ENCODE measurements around the gene MERTK. TPM values are rescaled to one million over a fixed set of nuclear protein-coding genes. Genes with fewer than 3 reads are reported as not detected.

MERTK gene
- polyA plus RNA-seq, 1 of the 3 experiments (the other 2 are of a cell fraction), result 9.6 TPM

- POLR2A ChIA-PET, result no interaction called here
- no peak for TF ChIP-seq MXI1 (IDR thresholded peaks at IDR 0.05; ENCODE audit: low read depth, low read length)
- no peak for TF ChIP-seq FOSL2 (IDR thresholded peaks at IDR 0.05; ENCODE audit: borderline replicate concordance, low read depth)
- TF ChIP-seq FOXM1 (IDR thresholded peaks at IDR 0.05; ENCODE audit: low read depth), result no peak
- TF ChIP-seq TCF12 (IDR thresholded peaks at IDR 0.05), result no peak
- TF ChIP-seq RAD21 (IDR thresholded peaks at IDR 0.05; ENCODE audit: low read length), result no peak
- TF ChIP-seq YY1 (IDR thresholded peaks at IDR 0.05; ENCODE audit: low read depth), result no peak
- no peak for TF ChIP-seq GATA2 (CRISPR knock-in tag; IDR thresholded peaks at IDR 0.05)
- Histone ChIP-seq H3K9ac (no peak overlapping the region), H3K9me3 (no peaks in the 10 kb centered on the region), H3F3A (replicated peaks; ENCODE audit: insufficient read depth) (peaks cover 30% of the 10 kb centered on the region), H3K27me3 (ENCODE audit: insufficient read depth) (no peaks in the 10 kb centered on the region), H3K27ac (ENCODE audit: low read depth in 2 of 2, low read length in 1 of 2) (no peak overlapping the region), H4K20me1 (ENCODE audit: insufficient read depth) (no peaks in the 10 kb centered on the region; the same call in 1 of the 2 replicates), H3K4me1 (ENCODE audit: control insufficient read depth in 1 of 2, insufficient read depth in 2 of 2, low read depth in 1 of 2, low read length in 1 of 2) (peaks cover 9 to 13% of the 10 kb centered on the region in 2 experiments), H3K4me2 (no peak overlapping the region), H3K79me2 (ENCODE audit: insufficient read depth) (peaks cover 79% of the 10 kb centered on the region), H3K4me3 (ENCODE audit: low read depth in 2 of 2, low read length in 1 of 2) (no peak overlapping the region), H3K36me3 (replicated peaks in 1 of 2; ENCODE audit: control insufficient read depth in 1 of 2, insufficient read depth in 2 of 2, low read length in 1 of 2) (peaks cover 39 to 53% of the 10 kb centered on the region in 2 experiments), H2AFZ (ENCODE audit: low read depth) (no peak overlapping the region), H3K9me2 (no peaks in the 10 kb centered on the region)
- WGBS (ENCODE audit: low lambda C conversion rate), result 98% methylated on average over 2 of the region's 2 CpGs
- no peak for DNase-seq
- CTCF ChIA-PET, result no interaction called here
Measured at GRCh38 chr2:112059671-112060070, 161.3 kb downstream of the MERTK start.

DNA sequence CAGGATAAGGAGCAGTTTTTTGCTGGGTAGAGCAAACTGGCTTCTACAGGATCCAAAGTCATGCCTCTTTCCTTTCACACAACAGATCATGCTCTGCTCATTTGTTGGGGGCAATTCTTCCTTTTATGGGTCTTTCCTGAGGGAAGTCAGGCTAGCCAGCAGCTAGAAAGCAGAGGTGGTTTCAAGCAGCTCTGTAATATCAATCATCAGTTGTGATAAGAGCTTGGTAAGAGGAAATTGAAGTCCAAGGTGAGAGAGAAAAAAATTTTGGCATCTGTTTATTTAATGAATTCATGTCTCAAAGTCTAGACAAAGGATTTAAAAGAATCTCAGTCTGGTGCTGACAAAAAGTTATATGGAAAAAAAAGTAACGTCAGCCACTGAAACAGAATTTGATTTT is 162.9 kb downstream of the MERTK start:
- H3K4me1 ChIP-seq (ENCODE audit: control insufficient read depth in 1 of 2, insufficient read depth in 2 of 2, low read depth in 1 of 2, low read length in 1 of 2), result peaks cover 9 to 22% of the 10 kb centered on the region in 2 experiments
- peaks cover 33% of the 10 kb centered on the region for H3F3A ChIP-seq (replicated peaks; ENCODE audit: insufficient read depth)
- no peaks in the 10 kb centered on the region for H3K27me3 ChIP-seq (ENCODE audit: insufficient read depth)
- no peaks in the 10 kb centered on the region for H3K9me3 ChIP-seq
- no peaks in the 10 kb centered on the region; the same call in 1 of the 2 replicates for H4K20me1 ChIP-seq (ENCODE audit: insufficient read depth)
- CTCF ChIA-PET, result interaction anchor here (0.8 kb wide), 1 partner anchor 54 kb away, joined by 3 read pairs; no protein-coding TSS in a partner anchor
- H3K9ac ChIP-seq, result no peak overlapping the region
- peaks cover 74% of the 10 kb centered on the region for H3K79me2 ChIP-seq (ENCODE audit: insufficient read depth)
- no peak overlapping the region for H3K4me3 ChIP-seq (ENCODE audit: low read depth in 2 of 2, low read length in 1 of 2)
- POLR2A ChIA-PET, result no interaction called here
- DNase-seq, result no peak
- no peak overlapping the region for H3K27ac ChIP-seq (ENCODE audit: low read depth in 2 of 2, low read length in 1 of 2)
- WGBS (ENCODE audit: low lambda C conversion rate), result 90% methylated on average over 1 of the region's 1 CpG
- no peak overlapping the region for H2AFZ ChIP-seq (ENCODE audit: low read depth)
- no peak overlapping the region for H3K4me2 ChIP-seq
- H3K9me2 ChIP-seq, result no peaks in the 10 kb centered on the region
- peaks cover 39 to 54% of the 10 kb centered on the region in 2 experiments for H3K36me3 ChIP-seq (replicated peaks in 1 of 2; ENCODE audit: control insufficient read depth in 1 of 2, insufficient read depth in 2 of 2, low read length in 1 of 2)
- TF ChIP-seq TCF12 (IDR thresholded peaks at IDR 0.05) (no peak), MXI1 (IDR thresholded peaks at IDR 0.05; ENCODE audit: low read depth, low read length) (no peak), TEAD4 (IDR thresholded peaks at IDR 0.05; ENCODE audit: borderline replicate concordance, insufficient read depth) (no peak), NRF1 (IDR thresholded peaks at IDR 0.05; ENCODE audit: low read depth, low read length) (no peak), FOSL2 (IDR thresholded peaks at IDR 0.05; ENCODE audit: borderline replicate concordance, low read depth) (no peak), MAX (IDR thresholded peaks at IDR 0.05; ENCODE audit: low read depth) (no peak), RXRA (IDR thresholded peaks at IDR 0.05; ENCODE audit: borderline replicate concordance, low read depth) (no peak), GABPA (IDR thresholded peaks at IDR 0.05; ENCODE audit: low read depth) (no peak), IRF3 (IDR thresholded peaks at IDR 0.05; ENCODE audit: low read depth, low read length) (no peak), SIN3A (IDR thresholded peaks at IDR 0.05; ENCODE audit: borderline replicate concordance, low read depth, low read length) (no peak), EP300 (IDR thresholded peaks at IDR 0.05; ENCODE audit: borderline replicate concordance in 1 of 2, low read depth in 1 of 2, low read length in 1 of 2) (no peak), YY1 (IDR thresholded peaks at IDR 0.05; ENCODE audit: low read depth) (no peak), RAD21 (IDR thresholded peaks at IDR 0.05; ENCODE audit: low read length) (no peak), CHD2 (IDR thresholded peaks at IDR 0.05; ENCODE audit: low read length, partially characterized antibody) (no peak)
- TF ChIP-seq, protein P1, sequence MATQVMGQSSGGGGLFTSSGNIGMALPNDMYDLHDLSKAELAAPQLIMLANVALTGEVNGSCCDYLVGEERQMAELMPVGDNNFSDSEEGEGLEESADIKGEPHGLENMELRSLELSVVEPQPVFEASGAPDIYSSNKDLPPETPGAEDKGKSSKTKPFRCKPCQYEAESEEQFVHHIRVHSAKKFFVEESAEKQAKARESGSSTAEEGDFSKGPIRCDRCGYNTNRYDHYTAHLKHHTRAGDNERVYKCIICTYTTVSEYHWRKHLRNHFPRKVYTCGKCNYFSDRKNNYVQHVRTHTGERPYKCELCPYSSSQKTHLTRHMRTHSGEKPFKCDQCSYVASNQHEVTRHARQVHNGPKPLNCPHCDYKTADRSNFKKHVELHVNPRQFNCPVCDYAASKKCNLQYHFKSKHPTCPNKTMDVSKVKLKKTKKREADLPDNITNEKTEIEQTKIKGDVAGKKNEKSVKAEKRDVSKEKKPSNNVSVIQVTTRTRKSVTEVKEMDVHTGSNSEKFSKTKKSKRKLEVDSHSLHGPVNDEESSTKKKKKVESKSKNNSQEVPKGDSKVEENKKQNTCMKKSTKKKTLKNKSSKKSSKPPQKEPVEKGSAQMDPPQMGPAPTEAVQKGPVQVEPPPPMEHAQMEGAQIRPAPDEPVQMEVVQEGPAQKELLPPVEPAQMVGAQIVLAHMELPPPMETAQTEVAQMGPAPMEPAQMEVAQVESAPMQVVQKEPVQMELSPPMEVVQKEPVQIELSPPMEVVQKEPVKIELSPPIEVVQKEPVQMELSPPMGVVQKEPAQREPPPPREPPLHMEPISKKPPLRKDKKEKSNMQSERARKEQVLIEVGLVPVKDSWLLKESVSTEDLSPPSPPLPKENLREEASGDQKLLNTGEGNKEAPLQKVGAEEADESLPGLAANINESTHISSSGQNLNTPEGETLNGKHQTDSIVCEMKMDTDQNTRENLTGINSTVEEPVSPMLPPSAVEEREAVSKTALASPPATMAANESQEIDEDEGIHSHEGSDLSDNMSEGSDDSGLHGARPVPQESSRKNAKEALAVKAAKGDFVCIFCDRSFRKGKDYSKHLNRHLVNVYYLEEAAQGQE (IDR thresholded peaks at IDR 0.05; ENCODE audit: low read depth, low read length), result no peak
- TF ChIP-seq, protein P2, sequence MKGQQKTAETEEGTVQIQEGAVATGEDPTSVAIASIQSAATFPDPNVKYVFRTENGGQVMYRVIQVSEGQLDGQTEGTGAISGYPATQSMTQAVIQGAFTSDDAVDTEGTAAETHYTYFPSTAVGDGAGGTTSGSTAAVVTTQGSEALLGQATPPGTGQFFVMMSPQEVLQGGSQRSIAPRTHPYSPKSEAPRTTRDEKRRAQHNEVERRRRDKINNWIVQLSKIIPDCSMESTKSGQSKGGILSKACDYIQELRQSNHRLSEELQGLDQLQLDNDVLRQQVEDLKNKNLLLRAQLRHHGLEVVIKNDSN (IDR thresholded peaks at IDR 0.05; ENCODE audit: borderline replicate concordance, low read depth), result no peak
- TF ChIP-seq, protein P3, sequence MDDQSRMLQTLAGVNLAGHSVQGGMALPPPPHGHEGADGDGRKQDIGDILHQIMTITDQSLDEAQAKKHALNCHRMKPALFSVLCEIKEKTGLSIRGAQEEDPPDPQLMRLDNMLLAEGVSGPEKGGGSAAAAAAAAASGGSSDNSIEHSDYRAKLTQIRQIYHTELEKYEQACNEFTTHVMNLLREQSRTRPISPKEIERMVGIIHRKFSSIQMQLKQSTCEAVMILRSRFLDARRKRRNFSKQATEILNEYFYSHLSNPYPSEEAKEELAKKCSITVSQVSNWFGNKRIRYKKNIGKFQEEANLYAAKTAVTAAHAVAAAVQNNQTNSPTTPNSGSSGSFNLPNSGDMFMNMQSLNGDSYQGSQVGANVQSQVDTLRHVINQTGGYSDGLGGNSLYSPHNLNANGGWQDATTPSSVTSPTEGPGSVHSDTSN (IDR thresholded peaks at IDR 0.05), result no peak

Measured in SK-N-SH (cell line).